GM12892 (cell line): ENCODE results near the gene RTN1.

ENCODE experiments used
- POLR2A ChIP-seq: IDR thresholded peaks from 2 replicates; pipeline ENCODE4 v1.6.1; 2011; ENCODE audit warnings: low read depth, low read length, control low read depth
- POLR2AphosphoS5 ChIP-seq: IDR thresholded peaks from 2 replicates; pipeline ENCODE4 v1.6.1; 2011; ENCODE audit warnings: low read depth, low read length, control low read depth
- TAF1 ChIP-seq: IDR thresholded peaks from 2 replicates; pipeline ENCODE4 v1.6.1; 2011; ENCODE audit warnings: low read depth, mild to moderate bottlenecking, control low read depth, low read length, borderline replicate concordance

DNA sequence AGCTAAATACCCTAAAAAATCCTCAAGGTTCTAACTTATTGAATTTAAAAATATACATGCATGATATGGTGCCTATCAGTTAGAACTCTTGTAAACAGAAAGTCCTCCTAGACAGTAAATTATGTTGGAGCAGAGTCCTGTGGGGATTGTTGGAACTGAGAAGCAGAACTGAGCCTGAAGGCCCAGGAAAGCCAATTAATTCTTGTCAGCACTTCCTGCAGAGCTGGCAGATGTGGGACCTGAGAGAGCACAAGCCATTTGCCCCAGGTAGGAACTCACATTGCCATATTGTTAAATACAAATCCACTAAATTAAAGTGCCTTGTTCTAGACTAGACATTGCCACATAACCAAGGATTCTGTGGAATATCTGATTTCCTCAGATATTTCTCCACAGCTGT lies 117.1 kb downstream of the RTN1 start:
- TF ChIP-seq POLR2A (no peak), POLR2AphosphoS5 (no peak), TAF1 (no peak)
